Measurements from ENCODE around the gene CCDC85C. TPM values are rescaled to one million over a fixed set of nuclear protein-coding genes. Genes with fewer than 3 reads are reported as not detected.

The CCDC85C gene
- total and polyA plus RNA-seq, 2 of the 8 experiments (the other 6 are each of a cell fraction or from before 2014, with no cell fraction given), result 16.8 to 35.8 TPM

GRCh38 chr14:99505089-99505488 lies 98.9 kb downstream of the CCDC85C start:
- Histone ChIP-seq H3K4me3 (ENCODE audit: extremely low read depth in 1 of 4, insufficient read depth in 2 of 4, low read depth in 3 of 4, low read length in 4 of 4) (no peak overlapping the region), H4K91ac (replicated peaks; ENCODE audit: insufficient read length, low read length) (no peak overlapping the region), H4K8ac (ENCODE audit: extremely low read depth, insufficient read depth, low read length) (no peak overlapping the region), H3K9me3 (ENCODE audit: insufficient read depth in 2 of 2, low read depth in 1 of 2, low read length in 1 of 2) (no peaks in the 10 kb centered on the region), H3K79me2 (ENCODE audit: control insufficient read depth in 1 of 2, insufficient read depth in 2 of 2, low read length in 2 of 2) (no peaks in the 10 kb centered on the region), H2BK12ac (ENCODE audit: low read depth, low read length) (no peak overlapping the region; the same call in 1 of the 2 replicates), H3K23me2 (ENCODE audit: low read depth, low read length) (no peaks in the 10 kb centered on the region), H4K20me1 (replicated peaks in 1 of 2; ENCODE audit: control insufficient read depth in 1 of 2, insufficient read depth in 2 of 2, low read length in 2 of 2) (peaks cover 0 to 7% of the 10 kb centered on the region in 2 experiments), H3K27ac (ENCODE audit: low read depth, low read length) (no peak overlapping the region), H2BK120ac (replicated peaks; ENCODE audit: low read depth, low read length) (no peak overlapping the region), H3K56ac (replicated peaks; ENCODE audit: insufficient read length, low read depth, low read length) (no peak overlapping the region), H3K14ac (ENCODE audit: insufficient read length) (no peak overlapping the region), H2AK5ac (ENCODE audit: low read depth, low read length) (no peak overlapping the region), H2BK15ac (ENCODE audit: low read length) (no peak overlapping the region), H3K18ac (ENCODE audit: extremely low read depth, low read length) (no peak overlapping the region), H3K79me1 (ENCODE audit: low read depth, low read length) (no peaks in the 10 kb centered on the region; the same call in 1 of the 2 replicates), H3K23ac (ENCODE audit: insufficient read length) (no peak overlapping the region), H3K4me2 (ENCODE audit: insufficient read depth in 1 of 2, low read depth in 2 of 2, low read length in 2 of 2) (no peak overlapping the region), H2AFZ (ENCODE audit: low read length) (no peak overlapping the region), H4K5ac (ENCODE audit: insufficient read length, low read depth, low read length) (no peak overlapping the region), H2BK5ac (ENCODE audit: low read depth, low read length) (no peak overlapping the region), H3K36me3 (ENCODE audit: control insufficient read depth in 2 of 4, insufficient read depth in 4 of 4, low read length in 3 of 4) (peaks cover 35 to 85% (median 55%) of the 10 kb centered on the region in 4 experiments), H3K4me1 (replicated peaks in 1 of 4; ENCODE audit: control insufficient read depth in 3 of 4, insufficient read depth in 4 of 4, low read length in 3 of 4) (peaks cover 0 to 16% (median 6%) of the 10 kb centered on the region in 4 experiments; a peak in 5 of 7 replicates), H2BK20ac (ENCODE audit: low read length) (no peak overlapping the region), H3K4ac (replicated peaks; ENCODE audit: insufficient read length, low read depth, low read length) (no peak overlapping the region), H3K9ac (replicated peaks in 1 of 4; ENCODE audit: extremely low read depth in 1 of 4, low read depth in 3 of 4, low read length in 3 of 4) (no peak overlapping the region), H3K27me3 (replicated peaks in 1 of 4; ENCODE audit: control insufficient read depth in 3 of 4, extremely low read depth in 1 of 4, insufficient read depth in 3 of 4, low read length in 3 of 4) (no peaks in the 10 kb centered on the region)
- FAIRE-seq (no peak), DNase-seq (ENCODE audit: low read depth in 1 of 2, low spot score in 2 of 2) (no peak)
- CTCF ChIA-PET (ENCODE audit: partially characterized antibody), result interaction anchor here (0.9 to 2.9 kb wide), 3 partner anchors 8 to 14 kb away, joined by 3 to 17 read pairs (median 8); no protein-coding TSS in a partner anchor
- TF ChIP-seq CBX8 (IDR thresholded peaks at IDR 0.05; ENCODE audit: borderline replicate concordance, low read depth, low read length) (no peak), CREB1 (IDR thresholded peaks at IDR 0.05) (no peak), GABPA (IDR thresholded peaks at IDR 0.05; ENCODE audit: borderline replicate concordance, insufficient read depth, low read length) (no peak), HDAC2 (IDR thresholded peaks at IDR 0.05; ENCODE audit: borderline replicate concordance in 1 of 2, low read depth in 2 of 2, low read length in 2 of 2) (no peak), PHF8 (conservative IDR thresholded peaks at IDR 0.05; ENCODE audit: low read depth, low read length) (no peak), SP4 (IDR thresholded peaks at IDR 0.05; ENCODE audit: low read length) (no peak), TCF12 (IDR thresholded peaks at IDR 0.05; ENCODE audit: low read depth, low read length) (no peak), EGR1 (IDR thresholded peaks at IDR 0.05; ENCODE audit: borderline replicate concordance, low read depth, low read length) (no peak), SP1 (IDR thresholded peaks at IDR 0.05; ENCODE audit: low read depth, low read length) (no peak), KDM4A (IDR thresholded peaks at IDR 0.05; ENCODE audit: low read depth, low read length, severe bottlenecking) (no peak), CHD1 (IDR thresholded peaks at IDR 0.05; ENCODE audit: low read depth, low read length) (no peak)
- POLR2A ChIA-PET (ENCODE audit: partially characterized antibody), result no interaction called here
- 89% methylated on average over 5 of the region's 5 CpGs; no CpG with 5 or more reads in 1 of the 2 experiments for WGBS, 2 experiments (ENCODE audit: extremely low coverage in 1 of 2, insufficient coverage in 1 of 2, insufficient read length in 1 of 2, insufficient replicate concordance in 2 of 2, low coverage in 1 of 2, low lambda C conversion rate in 2 of 2, missing lambda C conversion rate in 1 of 2)

All from H1 (cell line).